ENCODE results near the gene SHMT2.

Gene SHMT2

DNA sequence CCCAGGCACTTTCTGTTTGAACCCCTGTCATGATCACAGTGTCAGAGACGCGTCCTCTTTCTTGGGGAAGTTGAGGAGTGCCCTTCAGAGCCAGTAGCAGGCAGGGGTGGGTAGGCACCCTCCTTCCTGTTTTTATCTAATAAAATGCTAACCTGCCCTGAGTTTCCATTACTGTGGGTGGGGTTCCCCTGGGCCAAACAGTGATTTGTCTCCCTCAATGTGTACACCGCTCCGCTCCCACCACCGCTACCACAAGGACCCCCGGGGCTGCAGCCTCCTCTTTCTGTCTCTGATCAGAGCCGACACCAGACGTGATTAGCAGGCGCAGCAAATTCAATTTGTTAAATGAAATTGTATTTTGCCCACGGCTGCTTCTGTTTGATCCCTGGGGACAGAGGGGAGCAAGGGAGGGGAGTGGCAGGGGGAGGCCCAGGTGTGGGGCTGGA lies 5.1 kb downstream of the SHMT2 start:
- no peak overlapping the region for H3K27ac ChIP-seq

GRCh38 chr12:57235017-57235727 lies 5.7 kb downstream of the SHMT2 start:
- Histone ChIP-seq H3K27me3 (peaks cover 55% of the 10 kb centered on the region), H3K4me1 (ENCODE audit: control insufficient read depth in 1 of 2, insufficient read depth in 1 of 2, low read depth in 1 of 2, low read length in 1 of 2) (peaks cover 30 to 35% of the 10 kb centered on the region in 2 experiments), H3K36me3 (peaks cover 21% of the 10 kb centered on the region), H3K4me3 (ENCODE audit: low read depth in 1 of 2, low read length in 1 of 2) (no peak overlapping the region), H3K9me3 (no peaks in the 10 kb centered on the region), H3K27ac (no peak overlapping the region)
- TF ChIP-seq, protein P1, sequence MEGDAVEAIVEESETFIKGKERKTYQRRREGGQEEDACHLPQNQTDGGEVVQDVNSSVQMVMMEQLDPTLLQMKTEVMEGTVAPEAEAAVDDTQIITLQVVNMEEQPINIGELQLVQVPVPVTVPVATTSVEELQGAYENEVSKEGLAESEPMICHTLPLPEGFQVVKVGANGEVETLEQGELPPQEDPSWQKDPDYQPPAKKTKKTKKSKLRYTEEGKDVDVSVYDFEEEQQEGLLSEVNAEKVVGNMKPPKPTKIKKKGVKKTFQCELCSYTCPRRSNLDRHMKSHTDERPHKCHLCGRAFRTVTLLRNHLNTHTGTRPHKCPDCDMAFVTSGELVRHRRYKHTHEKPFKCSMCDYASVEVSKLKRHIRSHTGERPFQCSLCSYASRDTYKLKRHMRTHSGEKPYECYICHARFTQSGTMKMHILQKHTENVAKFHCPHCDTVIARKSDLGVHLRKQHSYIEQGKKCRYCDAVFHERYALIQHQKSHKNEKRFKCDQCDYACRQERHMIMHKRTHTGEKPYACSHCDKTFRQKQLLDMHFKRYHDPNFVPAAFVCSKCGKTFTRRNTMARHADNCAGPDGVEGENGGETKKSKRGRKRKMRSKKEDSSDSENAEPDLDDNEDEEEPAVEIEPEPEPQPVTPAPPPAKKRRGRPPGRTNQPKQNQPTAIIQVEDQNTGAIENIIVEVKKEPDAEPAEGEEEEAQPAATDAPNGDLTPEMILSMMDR (IDR thresholded peaks at IDR 0.05), result no peak

More for the DNA sequence above, 5.1 kb downstream of the SHMT2 start:
- peaks cover 30 to 35% of the 10 kb centered on the region in 2 experiments for H3K4me1 ChIP-seq (ENCODE audit: control insufficient read depth in 1 of 2, insufficient read depth in 1 of 2, low read depth in 1 of 2, low read length in 1 of 2)
- H3K4me3 ChIP-seq (ENCODE audit: low read depth in 1 of 2, low read length in 1 of 2), result no peak overlapping the region
- H3K27me3 ChIP-seq, result peaks cover 50% of the 10 kb centered on the region
- no peaks in the 10 kb centered on the region for H3K9me3 ChIP-seq
- peaks cover 21% of the 10 kb centered on the region for H3K36me3 ChIP-seq
- TF ChIP-seq, protein P1 (IDR thresholded peaks at IDR 0.05), result no peak

- H3K27ac ChIP-seq, result no peak overlapping the region
- H3K36me3 ChIP-seq, result peaks cover 21% of the 10 kb centered on the region
- TF ChIP-seq, protein P1 (IDR thresholded peaks at IDR 0.05), result no peak
- H3K27me3 ChIP-seq, result peaks cover 61% of the 10 kb centered on the region
- no peaks in the 10 kb centered on the region for H3K9me3 ChIP-seq
- peaks cover 30 to 35% of the 10 kb centered on the region in 2 experiments for H3K4me1 ChIP-seq (ENCODE audit: control insufficient read depth in 1 of 2, insufficient read depth in 1 of 2, low read depth in 1 of 2, low read length in 1 of 2)
- no peak overlapping the region for H3K4me3 ChIP-seq (ENCODE audit: low read depth in 1 of 2, low read length in 1 of 2)
These were observed 6.2 kb downstream of the SHMT2 start for GRCh38 chr12:57235728-57236131.

GRCh38 chr12:57236201-57236924 lies 6.9 kb downstream of the SHMT2 start:
- Histone ChIP-seq H3K4me3 (ENCODE audit: low read depth in 1 of 2, low read length in 1 of 2) (no peak overlapping the region), H3K27me3 (peaks cover 67% of the 10 kb centered on the region), H3K27ac (no peak overlapping the region), H3K9me3 (no peaks in the 10 kb centered on the region), H3K36me3 (peaks cover 21% of the 10 kb centered on the region), H3K4me1 (ENCODE audit: control insufficient read depth in 1 of 2, insufficient read depth in 1 of 2, low read depth in 1 of 2, low read length in 1 of 2) (peaks cover 34 to 42% of the 10 kb centered on the region in 2 experiments)
- TF ChIP-seq, protein P1 (IDR thresholded peaks at IDR 0.05), result no peak

DNA sequence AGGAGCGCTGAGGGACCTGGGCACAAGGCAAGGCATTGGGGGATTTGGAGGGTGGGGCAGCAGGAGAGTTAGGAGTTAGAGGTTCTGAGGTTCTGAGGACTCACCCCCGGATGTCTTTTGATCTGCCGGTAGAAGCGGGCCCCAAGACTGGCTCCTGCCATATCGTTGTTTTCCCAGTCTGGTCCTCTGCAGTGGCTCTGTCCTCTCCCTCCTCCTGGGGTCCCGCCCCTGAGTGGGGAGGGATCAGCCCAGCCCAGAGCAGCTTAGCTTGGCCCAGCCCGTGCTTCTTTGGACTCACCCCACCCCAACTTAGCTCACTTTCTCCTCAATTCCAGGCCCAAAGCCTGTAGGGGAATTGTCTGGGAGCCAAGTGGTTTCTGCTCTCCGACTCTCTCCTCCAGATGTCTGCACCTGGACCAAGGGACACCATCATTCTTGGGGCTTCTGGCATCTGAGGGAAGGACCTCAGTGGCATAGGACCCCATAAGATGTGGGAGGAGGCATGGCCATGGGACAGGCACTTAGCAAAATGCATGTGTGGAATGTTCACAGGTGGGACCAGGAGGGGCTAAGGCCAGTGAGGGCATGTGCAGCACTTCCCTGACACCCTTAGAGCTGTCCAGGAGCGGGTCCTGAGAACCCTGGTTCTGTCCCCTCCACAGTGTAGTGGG lies 7.5 kb downstream of the SHMT2 start:
- H3K4me3 ChIP-seq (ENCODE audit: low read depth in 1 of 2, low read length in 1 of 2), result no peak overlapping the region
- H3K36me3 ChIP-seq, result peaks cover 21% of the 10 kb centered on the region
- H3K27ac ChIP-seq, result no peak overlapping the region
- H3K27me3 ChIP-seq, result peaks cover 74% of the 10 kb centered on the region
- H3K4me1 ChIP-seq (ENCODE audit: control insufficient read depth in 1 of 2, insufficient read depth in 1 of 2, low read depth in 1 of 2, low read length in 1 of 2), result peaks cover 35 to 49% of the 10 kb centered on the region in 2 experiments
- TF ChIP-seq, protein P1 (IDR thresholded peaks at IDR 0.05), result no peak
- H3K9me3 ChIP-seq, result no peaks in the 10 kb centered on the region
